Neural progenitor cell (in vitro differentiated cells): ENCODE data around the gene NUBPL.

Experiments used
- EZH2 ChIP-seq: fragments of 200-600 bp; sonication (generic); IDR thresholded peaks from 2 replicates; pipeline ENCODE4 v1.6.1; 2017; ENCODE audit warnings: antibody characterized with exemption, mild to moderate bottlenecking, moderate library complexity
- EZH2phosphoT487 ChIP-seq: fragments of 200-600 bp; sonication (generic); IDR thresholded peaks from 2 replicates; pipeline ENCODE4 v1.6.1; 2017; ENCODE audit warnings: antibody characterized with exemption
- TF ChIP-seq, protein P1 (sequence below): fragments of 200-600 bp; sonication (generic); IDR thresholded peaks from 2 replicates; pipeline ENCODE4 v1.5.1; 2017; ENCODE audit warnings: antibody characterized with exemption, mild to moderate bottlenecking

DNA sequence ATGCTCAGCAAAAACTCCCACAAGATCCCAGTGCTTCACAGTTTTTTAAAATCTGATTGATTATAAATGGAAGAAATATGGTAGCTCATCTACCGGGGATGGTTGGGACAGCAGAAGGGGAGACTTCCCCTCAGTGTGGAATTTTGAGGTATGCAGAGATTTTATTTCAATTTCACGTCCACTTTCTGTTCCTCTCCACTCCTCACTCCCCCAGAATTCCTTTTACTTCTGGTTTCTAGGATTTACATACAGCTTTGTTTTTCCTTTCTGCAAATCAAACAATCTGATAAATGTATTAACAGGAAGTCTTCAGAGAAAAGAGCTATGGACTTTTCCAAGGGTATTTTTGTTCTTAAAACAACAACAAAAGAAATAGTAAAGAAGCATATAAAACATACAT is 334.4 kb downstream of the NUBPL start:
- TF ChIP-seq, protein P1, sequence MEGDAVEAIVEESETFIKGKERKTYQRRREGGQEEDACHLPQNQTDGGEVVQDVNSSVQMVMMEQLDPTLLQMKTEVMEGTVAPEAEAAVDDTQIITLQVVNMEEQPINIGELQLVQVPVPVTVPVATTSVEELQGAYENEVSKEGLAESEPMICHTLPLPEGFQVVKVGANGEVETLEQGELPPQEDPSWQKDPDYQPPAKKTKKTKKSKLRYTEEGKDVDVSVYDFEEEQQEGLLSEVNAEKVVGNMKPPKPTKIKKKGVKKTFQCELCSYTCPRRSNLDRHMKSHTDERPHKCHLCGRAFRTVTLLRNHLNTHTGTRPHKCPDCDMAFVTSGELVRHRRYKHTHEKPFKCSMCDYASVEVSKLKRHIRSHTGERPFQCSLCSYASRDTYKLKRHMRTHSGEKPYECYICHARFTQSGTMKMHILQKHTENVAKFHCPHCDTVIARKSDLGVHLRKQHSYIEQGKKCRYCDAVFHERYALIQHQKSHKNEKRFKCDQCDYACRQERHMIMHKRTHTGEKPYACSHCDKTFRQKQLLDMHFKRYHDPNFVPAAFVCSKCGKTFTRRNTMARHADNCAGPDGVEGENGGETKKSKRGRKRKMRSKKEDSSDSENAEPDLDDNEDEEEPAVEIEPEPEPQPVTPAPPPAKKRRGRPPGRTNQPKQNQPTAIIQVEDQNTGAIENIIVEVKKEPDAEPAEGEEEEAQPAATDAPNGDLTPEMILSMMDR = no peak
- TF ChIP-seq EZH2 (no peak), EZH2phosphoT487 (no peak)
